Muscle layer of colon (tissue), 2 donors: ENCODE measurements around the gene KREMEN2.
"Not testable (repeated sequence)": the region's sequence is repeated elsewhere in the genome, so short reads cannot be mapped to it uniquely, and the experiment has no call there.

Experiments
- H3K27ac ChIP-seq: one replicate; pipeline ENCODE4 v1.7.0; 2013; ENCODE audit warnings: low read depth, mild to moderate bottlenecking, low read length, moderate library complexity
- H3K27me3 ChIP-seq, 2 donors: one replicate each; pipeline ENCODE4 v1.7.0; 2013; ENCODE audit warnings: low read length in 2 of 2, mild to moderate bottlenecking in 2 of 2; ENCODE audit not compliant: insufficient read depth in 2 of 2, control insufficient read depth in 1 of 2
- H3K36me3 ChIP-seq: one replicate; pipeline ENCODE4 v1.7.0; 2013; ENCODE audit warnings: mild to moderate bottlenecking, low read length; ENCODE audit not compliant: insufficient read depth
- H3K4me1 ChIP-seq: one replicate; pipeline ENCODE4 v1.7.0; 2013; ENCODE audit warnings: mild to moderate bottlenecking, low read length; ENCODE audit not compliant: insufficient read depth
- H3K4me3 ChIP-seq, 2 donors: one replicate each; pipeline ENCODE4 v1.7.0; 2013; ENCODE audit warnings: low read length in 2 of 2, low read depth in 1 of 2, mild to moderate bottlenecking in 1 of 2, moderate library complexity in 1 of 2
- H3K9ac ChIP-seq: one replicate; pipeline ENCODE4 v1.7.0; 2013; ENCODE audit warnings: low read length
- H3K9me3 ChIP-seq: one replicate; pipeline ENCODE4 v1.7.0; 2013; ENCODE audit warnings: mild to moderate bottlenecking, low read length
- donor health status: abdominal sarcoma.
- donor health status: Adenocarcinoma of cecum.

Gene KREMEN2

GRCh38 chr16:2943716-2944115 lies 20.4 kb upstream of the KREMEN2 start:
- not testable (repeated sequence) for H3K9ac ChIP-seq, H3K27me3 ChIP-seq, H3K9me3 ChIP-seq, H3K4me1 ChIP-seq, H3K4me3 ChIP-seq, H3K27ac ChIP-seq
- peaks cover 28% of the 10 kb centered on the region for H3K36me3 ChIP-seq

- peaks cover 6% of the 10 kb centered on the region for H3K36me3 ChIP-seq
Observed at GRCh38 chr16:2946649-2947048, 17.4 kb upstream of the KREMEN2 start.

GRCh38 chr16:2948807-2949704 lies 15.0 kb upstream of the KREMEN2 start:
- Histone ChIP-seq H3K36me3 (no peaks in the 10 kb centered on the region), H3K9me3 (no peaks in the 10 kb centered on the region), H3K27ac (no peak overlapping the region), H3K4me1 (no peaks in the 10 kb centered on the region), H3K27me3 (no peaks in the 10 kb centered on the region), H3K9ac (no peak overlapping the region), H3K4me3 (no peak overlapping the region)

More at GRCh38 chr16:2946649-2947048, 17.4 kb upstream of the KREMEN2 start:
- Histone ChIP-seq H3K9ac (no peak overlapping the region), H3K9me3 (no peaks in the 10 kb centered on the region), H3K4me3 (no peak overlapping the region), H3K27me3 (no peaks in the 10 kb centered on the region), H3K27ac (no peak overlapping the region), H3K4me1 (no peaks in the 10 kb centered on the region)

GRCh38 chr16:2949705-2950352 lies 14.2 kb upstream of the KREMEN2 start:
- Histone ChIP-seq H3K4me3 (no peak overlapping the region), H3K9ac (no peak overlapping the region), H3K27ac (no peak overlapping the region), H3K9me3 (no peaks in the 10 kb centered on the region), H3K27me3 (peaks cover 0 to 5% of the 10 kb centered on the region in 2 donors), H3K36me3 (no peaks in the 10 kb centered on the region), H3K4me1 (no peaks in the 10 kb centered on the region)

GRCh38 chr16:2950353-2950724 lies 13.7 kb upstream of the KREMEN2 start:
- H3K9ac ChIP-seq = no peak overlapping the region
- no peak overlapping the region for H3K27ac ChIP-seq
- H3K27me3 ChIP-seq = peaks cover 0 to 10% of the 10 kb centered on the region in 2 donors
- no peaks in the 10 kb centered on the region for H3K36me3 ChIP-seq
- H3K4me1 ChIP-seq = no peaks in the 10 kb centered on the region
- no peaks in the 10 kb centered on the region for H3K9me3 ChIP-seq
- H3K4me3 ChIP-seq = no peak overlapping the region

- no peaks in the 10 kb centered on the region for H3K4me1 ChIP-seq
- H3K4me3 ChIP-seq = no peak overlapping the region
- H3K36me3 ChIP-seq = no peaks in the 10 kb centered on the region
- peaks cover 0 to 15% of the 10 kb centered on the region in 2 donors for H3K27me3 ChIP-seq
- no peak overlapping the region for H3K27ac ChIP-seq
- no peak overlapping the region for H3K9ac ChIP-seq
- no peaks in the 10 kb centered on the region for H3K9me3 ChIP-seq
Observed at GRCh38 chr16:2950773-2951172, 13.3 kb upstream of the KREMEN2 start.

- H3K9ac ChIP-seq = no peak overlapping the region
Observed at GRCh38 chr16:2952679-2953078, 11.4 kb upstream of the KREMEN2 start.

GRCh38 chr16:2953706-2954627 lies 10.1 kb upstream of the KREMEN2 start:
- peaks cover 0 to 27% of the 10 kb centered on the region in 2 donors for H3K27me3 ChIP-seq
- no peaks in the 10 kb centered on the region for H3K9me3 ChIP-seq

More at GRCh38 chr16:2952679-2953078, 11.4 kb upstream of the KREMEN2 start:
- Histone ChIP-seq H3K4me3 (no peak overlapping the region), H3K27me3 (peaks cover 0 to 26% of the 10 kb centered on the region in 2 donors), H3K36me3 (no peaks in the 10 kb centered on the region), H3K9me3 (no peaks in the 10 kb centered on the region), H3K27ac (no peak overlapping the region), H3K4me1 (no peaks in the 10 kb centered on the region)

GRCh38 chr16:2954656-2955381 lies 9.3 kb upstream of the KREMEN2 start:
- Histone ChIP-seq H3K4me1 (no peaks in the 10 kb centered on the region), H3K9me3 (no peaks in the 10 kb centered on the region), H3K4me3 (no peak overlapping the region), H3K9ac (no peak overlapping the region), H3K36me3 (no peaks in the 10 kb centered on the region), H3K27ac (no peak overlapping the region), H3K27me3 (peaks cover 0 to 33% of the 10 kb centered on the region in 2 donors)

More at GRCh38 chr16:2953706-2954627, 10.1 kb upstream of the KREMEN2 start:
- no peak overlapping the region for H3K27ac ChIP-seq
- no peaks in the 10 kb centered on the region for H3K36me3 ChIP-seq
- no peaks in the 10 kb centered on the region for H3K4me1 ChIP-seq
- H3K9ac ChIP-seq = no peak overlapping the region
- no peak overlapping the region for H3K4me3 ChIP-seq

- no peaks in the 10 kb centered on the region for H3K9me3 ChIP-seq
- no peaks in the 10 kb centered on the region for H3K36me3 ChIP-seq
- H3K9ac ChIP-seq = no peak overlapping the region
- H3K27ac ChIP-seq = no peak overlapping the region
- no peaks in the 10 kb centered on the region for H3K4me1 ChIP-seq
- peaks cover 0 to 36% of the 10 kb centered on the region in 2 donors for H3K27me3 ChIP-seq
- H3K4me3 ChIP-seq = no peak overlapping the region
Observed at GRCh38 chr16:2955438-2955778, 8.7 kb upstream of the KREMEN2 start.
